ENCODE data around the gene CHCHD1.

Gene CHCHD1

DNA sequence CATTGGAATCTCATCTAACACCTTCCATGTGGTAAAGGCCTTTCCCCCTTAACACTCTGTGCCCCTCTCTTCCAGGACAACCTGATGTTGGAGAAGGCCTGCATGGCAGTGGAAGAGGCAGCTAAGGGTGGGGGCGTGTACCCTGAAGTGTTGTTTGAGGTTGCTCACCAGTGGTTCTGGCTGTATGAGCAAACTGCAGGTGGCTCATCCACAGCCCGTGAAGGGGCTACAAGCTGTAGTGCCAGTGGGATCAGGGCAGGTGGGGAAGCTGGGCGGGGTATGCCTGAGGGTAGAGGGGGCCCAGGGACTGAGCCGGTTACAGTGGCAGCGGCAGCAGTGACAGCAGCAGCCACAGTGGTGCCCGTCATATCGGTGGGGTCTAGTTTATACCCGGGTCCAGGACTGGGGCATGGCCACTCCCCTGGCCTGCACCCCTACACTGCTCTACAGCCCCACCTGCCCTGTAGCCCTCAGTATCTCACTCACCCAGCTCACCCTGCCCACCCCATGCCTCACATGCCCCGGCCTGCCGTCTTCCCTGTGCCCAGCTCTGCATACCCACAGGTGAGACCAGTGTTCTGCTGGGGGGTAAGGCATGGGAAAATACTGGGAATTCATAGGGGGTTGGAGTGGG lies 17.2 kb downstream of the CHCHD1 start:
- peak; percentile 39 for ATAC-seq (ENCODE audit: insufficient read depth, low read depth)
- H4K20me1 ChIP-seq (ENCODE audit: insufficient read depth, low read length), result peaks cover 10% of the 10 kb centered on the region
- peaks cover 90% of the 10 kb centered on the region for H3K36me3 ChIP-seq (ENCODE audit: insufficient read depth, low read length)

DNA sequence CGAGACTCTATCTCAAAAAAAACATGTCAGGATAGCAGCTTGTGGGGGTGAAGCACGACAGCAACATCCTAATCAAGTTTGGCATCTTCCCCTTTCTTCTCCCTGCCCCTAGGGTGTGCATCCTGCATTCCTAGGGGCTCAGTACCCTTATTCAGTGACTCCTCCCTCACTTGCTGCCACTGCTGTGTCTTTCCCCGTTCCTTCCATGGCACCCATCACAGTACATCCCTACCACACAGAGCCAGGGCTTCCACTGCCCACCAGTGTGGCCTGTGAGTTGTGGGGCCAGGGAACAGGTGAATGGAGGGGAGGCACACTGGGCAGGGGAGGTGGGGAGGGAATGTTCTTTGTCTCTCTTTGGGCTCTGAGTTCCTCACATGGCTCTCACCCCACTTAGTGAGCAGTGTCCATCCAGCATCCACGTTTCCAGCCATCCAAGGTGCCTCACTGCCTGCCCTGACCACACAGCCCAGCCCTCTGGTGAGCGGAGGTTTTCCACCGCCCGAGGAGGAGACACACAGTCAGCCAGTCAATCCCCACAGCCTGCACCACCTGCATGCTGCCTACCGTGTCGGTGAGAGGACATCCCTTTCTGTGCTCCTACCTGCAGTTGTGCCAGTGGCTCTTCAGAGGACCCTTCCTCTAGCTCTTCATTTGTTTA lies 18.2 kb downstream of the CHCHD1 start:
- DNase-seq (no peak), ATAC-seq (ENCODE audit: insufficient read depth, low read depth) (peak; percentile 8; the same call in 1 of the 3 replicates)
- Histone ChIP-seq H3K4me3 (ENCODE audit: low read depth in 1 of 2, low read length in 2 of 2) (no peak overlapping the region), H3K9me3 (ENCODE audit: insufficient read depth, low read length, severe bottlenecking) (no peaks in the 10 kb centered on the region), H3K9ac (ENCODE audit: low read depth, low read length) (no peak overlapping the region), H3K4me1 (ENCODE audit: insufficient read depth, low read length) (no peaks in the 10 kb centered on the region), H3K27me3 (ENCODE audit: insufficient read depth, low read length, poor library complexity) (no peaks in the 10 kb centered on the region), H3K4me2 (ENCODE audit: insufficient read depth, low read length) (no peak overlapping the region), H3K79me2 (ENCODE audit: insufficient read depth, low read length) (no peaks in the 10 kb centered on the region), H3K27ac (ENCODE audit: low read length) (no peak overlapping the region), H4K20me1 (ENCODE audit: insufficient read depth, low read length) (peaks cover 10% of the 10 kb centered on the region), H3K36me3 (ENCODE audit: insufficient read depth, low read length) (peaks cover 87% of the 10 kb centered on the region), H2AFZ (ENCODE audit: low read depth, low read length) (no peak overlapping the region)
- TF ChIP-seq EZH2 (IDR thresholded peaks at IDR 0.05; ENCODE audit: borderline replicate concordance, low read depth, low read length, severe bottlenecking), result no peak
- no peak for TF ChIP-seq CTCF (IDR thresholded peaks at IDR 0.05; ENCODE audit: borderline replicate concordance, extremely low read depth, low read length, poor library complexity, severe bottlenecking)

More for the DNA sequence above, 17.2 kb downstream of the CHCHD1 start:
- Histone ChIP-seq H3K4me2 (ENCODE audit: insufficient read depth, low read length) (no peak overlapping the region), H3K79me2 (ENCODE audit: insufficient read depth, low read length) (no peaks in the 10 kb centered on the region), H3K4me3 (ENCODE audit: low read depth in 1 of 2, low read length in 2 of 2) (no peak overlapping the region), H3K9me3 (ENCODE audit: insufficient read depth, low read length, severe bottlenecking) (no peaks in the 10 kb centered on the region), H3K4me1 (ENCODE audit: insufficient read depth, low read length) (no peaks in the 10 kb centered on the region), H3K27ac (ENCODE audit: low read length) (no peak overlapping the region), H3K9ac (ENCODE audit: low read depth, low read length) (no peak overlapping the region), H3K27me3 (ENCODE audit: insufficient read depth, low read length, poor library complexity) (no peaks in the 10 kb centered on the region), H2AFZ (ENCODE audit: low read depth, low read length) (no peak overlapping the region)
- TF ChIP-seq EZH2 (IDR thresholded peaks at IDR 0.05; ENCODE audit: borderline replicate concordance, low read depth, low read length, severe bottlenecking) (no peak), CTCF (IDR thresholded peaks at IDR 0.05; ENCODE audit: borderline replicate concordance, extremely low read depth, low read length, poor library complexity, severe bottlenecking) (no peak)
- DNase-seq, result no peak

GRCh38 chr10:73800560-73801252 lies 18.9 kb downstream of the CHCHD1 start:
- Histone ChIP-seq H3K36me3 (ENCODE audit: insufficient read depth, low read length) (peaks cover 87% of the 10 kb centered on the region), H4K20me1 (ENCODE audit: insufficient read depth, low read length) (peaks cover 10% of the 10 kb centered on the region), H3K27ac (ENCODE audit: low read length) (no peak overlapping the region), H3K4me2 (ENCODE audit: insufficient read depth, low read length) (no peak overlapping the region), H3K4me3 (ENCODE audit: low read depth in 1 of 2, low read length in 2 of 2) (no peak overlapping the region), H3K79me2 (ENCODE audit: insufficient read depth, low read length) (no peaks in the 10 kb centered on the region), H3K4me1 (ENCODE audit: insufficient read depth, low read length) (no peaks in the 10 kb centered on the region), H3K9ac (ENCODE audit: low read depth, low read length) (no peak overlapping the region), H3K9me3 (ENCODE audit: insufficient read depth, low read length, severe bottlenecking) (no peaks in the 10 kb centered on the region), H2AFZ (ENCODE audit: low read depth, low read length) (no peak overlapping the region), H3K27me3 (ENCODE audit: insufficient read depth, low read length, poor library complexity) (no peaks in the 10 kb centered on the region)
- ATAC-seq (ENCODE audit: insufficient read depth, low read depth) (peak; percentile 10; the same call in 1 of the 3 replicates), DNase-seq (no peak)
- TF ChIP-seq EZH2 (IDR thresholded peaks at IDR 0.05; ENCODE audit: borderline replicate concordance, low read depth, low read length, severe bottlenecking) (no peak), CTCF (IDR thresholded peaks at IDR 0.05; ENCODE audit: borderline replicate concordance, extremely low read depth, low read length, poor library complexity, severe bottlenecking) (no peak)
